22Rv1 (cell line): ENCODE measurements around the gene STKLD1.

Experiments used
- ZFX ChIP-seq: fragments of 450-650 bp; IDR thresholded peaks from 2 replicates; pipeline ENCODE4 v1.6.1; 2017; ENCODE audit warnings: antibody characterized with exemption, borderline replicate concordance
- TF ChIP-seq, protein P1 (sequence below): fragments of 450-650 bp; IDR thresholded peaks from 2 replicates; pipeline ENCODE4 v1.5.1; 2017; ENCODE audit warnings: mild to moderate bottlenecking

- TF ChIP-seq, protein P1, sequence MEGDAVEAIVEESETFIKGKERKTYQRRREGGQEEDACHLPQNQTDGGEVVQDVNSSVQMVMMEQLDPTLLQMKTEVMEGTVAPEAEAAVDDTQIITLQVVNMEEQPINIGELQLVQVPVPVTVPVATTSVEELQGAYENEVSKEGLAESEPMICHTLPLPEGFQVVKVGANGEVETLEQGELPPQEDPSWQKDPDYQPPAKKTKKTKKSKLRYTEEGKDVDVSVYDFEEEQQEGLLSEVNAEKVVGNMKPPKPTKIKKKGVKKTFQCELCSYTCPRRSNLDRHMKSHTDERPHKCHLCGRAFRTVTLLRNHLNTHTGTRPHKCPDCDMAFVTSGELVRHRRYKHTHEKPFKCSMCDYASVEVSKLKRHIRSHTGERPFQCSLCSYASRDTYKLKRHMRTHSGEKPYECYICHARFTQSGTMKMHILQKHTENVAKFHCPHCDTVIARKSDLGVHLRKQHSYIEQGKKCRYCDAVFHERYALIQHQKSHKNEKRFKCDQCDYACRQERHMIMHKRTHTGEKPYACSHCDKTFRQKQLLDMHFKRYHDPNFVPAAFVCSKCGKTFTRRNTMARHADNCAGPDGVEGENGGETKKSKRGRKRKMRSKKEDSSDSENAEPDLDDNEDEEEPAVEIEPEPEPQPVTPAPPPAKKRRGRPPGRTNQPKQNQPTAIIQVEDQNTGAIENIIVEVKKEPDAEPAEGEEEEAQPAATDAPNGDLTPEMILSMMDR = no peak
- no peak for TF ChIP-seq ZFX
Observed at GRCh38 chr9:133387680-133388079, 11.5 kb downstream of the STKLD1 start.
